Stimulated activated CD4-positive, alpha-beta T cell treated with anti-CD3 and anti-CD28 coated beads, Interleukin-1b, Interleukin-23, amount 100 ng/mL, for 4 hours (primary cell): ENCODE results near the gene SIK3.
"Not testable (repeated sequence)": the region's sequence is repeated elsewhere in the genome, so short reads cannot be mapped to it uniquely, and the experiment has no call there.

Experiments
- DNase-seq, 2 donors: peaks; one replicate each; pipeline ENCODE4 v3.0.0-alpha.2; 2020; ENCODE audit warnings: low read depth in 2 of 2

SIK3 gene

DNA sequence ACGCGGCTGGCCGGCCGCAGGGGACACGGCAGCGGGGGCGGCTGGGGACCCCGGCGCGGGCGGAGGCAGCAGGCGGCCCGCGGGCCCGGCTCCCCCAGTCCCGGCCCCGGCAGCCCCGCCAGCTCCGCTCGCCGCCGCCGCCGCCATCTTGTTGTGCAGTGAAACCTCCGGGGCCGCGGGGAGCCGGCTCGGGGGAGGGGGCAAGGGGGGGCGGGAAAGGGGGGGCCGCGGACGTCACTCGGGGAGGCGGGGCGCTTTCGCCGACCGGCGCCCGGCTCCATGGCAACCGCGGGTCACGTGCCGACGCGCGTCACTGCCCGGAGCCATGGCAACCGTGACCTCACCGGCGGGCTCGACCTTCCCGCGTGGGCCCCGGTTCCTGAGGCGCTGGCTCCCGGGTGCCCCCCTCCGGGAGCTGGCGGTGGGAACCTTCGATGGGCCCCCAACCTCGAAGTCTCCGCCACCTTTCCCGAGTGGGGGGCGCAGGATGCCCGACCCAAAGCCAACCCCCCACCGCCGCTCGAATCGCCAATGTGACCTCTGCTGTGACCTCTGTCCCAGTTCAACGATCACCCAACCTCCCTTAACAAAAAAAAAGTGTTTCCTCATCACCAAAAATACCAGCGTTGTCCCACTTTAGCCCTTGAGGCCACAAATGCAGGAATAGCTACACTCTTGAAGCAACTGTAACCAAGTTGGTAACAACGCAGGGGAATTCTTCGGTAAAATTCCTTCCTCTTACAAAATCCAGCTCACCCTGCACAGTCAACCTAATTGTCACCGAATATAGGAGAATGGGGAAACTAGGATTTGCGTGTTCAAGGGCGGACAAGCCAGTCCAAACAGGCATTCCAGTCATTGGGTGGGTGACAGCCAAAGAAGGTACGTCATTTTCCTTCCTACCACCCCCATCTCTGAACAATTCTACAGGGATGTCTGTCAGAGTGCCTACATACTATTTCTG is at the start of gene SIK3:
Gene SIK3 (minus strand): TSS at position 160 of the 964 bp plus-strand sequence. CDS start 13 bp downstream, at position 147.
- peak; percentile 91 to 94 for DNase-seq

DNA sequence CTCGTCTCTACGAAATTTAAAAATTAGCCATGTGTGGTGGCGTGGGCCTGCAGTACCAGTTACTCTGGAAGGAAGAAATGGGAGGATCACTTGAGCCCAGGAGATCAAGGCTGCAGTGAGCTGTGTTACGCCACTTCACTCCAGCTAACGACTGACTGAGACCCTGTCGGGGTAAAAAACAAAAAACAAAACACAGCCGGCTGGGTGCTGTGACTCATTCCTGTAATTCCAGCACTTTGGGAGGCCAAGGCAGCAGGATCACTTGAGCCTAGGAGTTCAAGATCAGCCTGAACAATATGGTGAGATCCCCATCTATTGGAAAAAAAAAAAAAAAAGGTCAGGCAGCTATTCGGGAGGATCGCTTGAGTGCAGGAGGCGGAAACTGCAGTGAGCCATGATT is 48.3 kb upstream of the SIK3 start:
- DNase-seq: no peak

DNA sequence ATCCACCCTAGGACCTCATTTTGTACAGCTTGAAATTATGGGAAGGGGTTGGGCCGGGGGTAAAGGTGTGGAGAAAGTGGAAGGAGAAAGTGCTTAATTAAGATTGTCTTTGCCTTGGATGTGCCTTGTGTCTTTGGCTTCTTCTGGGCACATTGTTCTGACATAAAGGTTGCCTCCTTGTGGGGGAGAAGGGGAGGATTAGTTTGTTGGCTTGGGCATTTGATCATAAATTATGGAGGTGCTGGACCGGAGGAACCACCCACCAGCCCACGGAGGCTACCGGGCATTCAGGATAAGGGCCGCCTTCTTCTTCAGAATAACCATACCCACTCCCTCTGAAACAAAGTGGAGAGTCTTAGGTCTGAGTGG is 47.1 kb upstream of the SIK3 start:
- DNase-seq: no peak

DNA sequence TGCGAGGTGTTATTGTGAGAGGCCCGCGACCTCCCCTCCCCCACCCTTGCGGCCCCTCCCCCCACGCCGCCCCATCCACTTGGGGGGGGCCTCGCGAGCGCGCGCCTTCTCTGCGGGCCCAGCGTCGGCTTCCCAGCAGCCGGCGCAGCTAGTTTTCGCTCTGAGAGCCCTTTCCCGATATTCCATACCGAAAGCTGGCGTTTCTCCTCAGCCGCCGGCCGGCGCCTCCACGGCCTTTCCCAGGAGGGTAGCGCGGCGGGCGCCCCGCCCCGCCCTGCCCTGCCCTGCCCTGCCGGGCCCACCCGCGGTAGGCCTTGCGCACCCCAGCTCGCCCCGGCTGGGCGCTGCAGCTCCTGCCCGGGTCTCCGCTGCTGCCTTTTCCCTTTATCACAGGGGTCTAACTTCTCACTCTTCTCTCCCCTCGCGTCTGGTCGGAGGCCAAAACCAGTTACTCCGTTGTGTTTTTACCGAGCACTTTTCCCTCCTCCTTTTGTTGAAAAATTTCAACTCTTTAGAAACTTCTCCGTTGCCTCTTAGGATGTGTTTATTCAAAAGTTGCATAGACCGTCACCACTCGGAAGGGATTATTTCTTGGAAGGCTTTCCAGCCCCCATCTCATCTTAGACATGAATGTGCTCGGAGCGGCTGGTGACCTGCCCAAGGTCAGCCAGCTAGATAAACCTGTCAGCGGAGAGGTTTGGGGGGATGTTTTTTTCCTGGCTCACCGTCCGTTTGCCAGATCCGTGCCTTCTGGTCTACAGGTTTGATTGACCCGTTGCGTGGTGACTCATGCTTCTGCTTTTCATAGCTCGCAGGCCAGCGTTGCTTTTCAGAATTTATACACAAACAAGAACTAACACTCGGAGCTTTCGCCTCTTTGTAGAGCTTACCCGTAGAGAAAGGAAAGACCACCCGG is 46.5 kb upstream of the SIK3 start:
- DNase-seq: peak in 1 of 2 donors; percentile 42

DNA sequence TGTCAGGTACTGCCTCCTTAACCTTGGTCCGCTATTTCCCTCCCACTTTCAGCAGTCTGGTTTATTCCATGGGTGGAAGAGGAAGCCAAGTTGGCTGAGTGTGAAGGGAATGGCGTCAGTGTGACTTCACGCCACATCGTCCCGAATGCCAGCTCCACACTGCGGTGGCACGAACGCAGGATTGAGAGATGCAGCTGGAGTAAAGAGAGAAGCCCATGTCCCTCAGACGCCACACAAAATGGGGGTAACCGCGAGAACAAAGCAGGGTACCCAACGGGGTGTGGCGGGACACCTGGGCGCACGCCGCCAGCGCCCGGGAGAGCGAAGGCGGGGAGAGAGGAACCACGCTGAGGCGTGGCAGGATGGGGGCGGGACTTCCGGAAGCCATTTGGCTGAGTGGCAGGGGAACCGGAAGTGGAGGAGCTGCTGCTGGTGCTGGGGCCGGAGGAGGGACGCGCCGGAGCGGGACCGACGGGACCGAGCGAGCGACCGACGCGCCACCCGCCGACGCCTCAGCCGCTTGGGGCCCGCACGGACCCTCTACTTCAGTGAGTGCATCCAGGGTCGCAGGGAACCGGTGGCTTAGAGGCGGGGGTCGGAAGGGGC is 45.7 kb upstream of the SIK3 start, which contains the start of gene PAFAH1B2:
Gene PAFAH1B2 (plus strand): TSS at position 417 of the 606 bp plus-strand sequence. CDS start 8,161 bp downstream, outside the sequence.
- DNase-seq: peak; percentile 92 to 95

DNA sequence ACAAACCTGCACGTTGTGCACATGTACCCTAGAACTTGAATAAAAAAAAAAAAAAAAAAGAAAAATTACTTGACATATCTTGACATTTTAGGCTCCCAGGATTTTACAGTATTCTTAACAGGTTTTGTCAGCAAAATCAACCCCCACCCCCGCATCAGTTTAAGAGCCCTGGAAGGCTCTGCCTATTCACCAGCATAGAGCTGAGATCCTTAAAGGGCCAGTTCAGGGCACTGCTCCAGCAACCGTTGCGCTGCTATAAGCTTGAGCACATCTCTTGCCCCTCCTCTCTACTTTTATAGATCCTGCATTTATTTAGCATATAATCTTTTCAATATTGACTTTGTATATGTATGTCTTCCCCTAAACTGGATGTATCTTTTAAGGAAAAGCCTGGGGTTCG is 45.2 kb upstream of the SIK3 start:
- DNase-seq: peak; percentile 11 to 19

DNA sequence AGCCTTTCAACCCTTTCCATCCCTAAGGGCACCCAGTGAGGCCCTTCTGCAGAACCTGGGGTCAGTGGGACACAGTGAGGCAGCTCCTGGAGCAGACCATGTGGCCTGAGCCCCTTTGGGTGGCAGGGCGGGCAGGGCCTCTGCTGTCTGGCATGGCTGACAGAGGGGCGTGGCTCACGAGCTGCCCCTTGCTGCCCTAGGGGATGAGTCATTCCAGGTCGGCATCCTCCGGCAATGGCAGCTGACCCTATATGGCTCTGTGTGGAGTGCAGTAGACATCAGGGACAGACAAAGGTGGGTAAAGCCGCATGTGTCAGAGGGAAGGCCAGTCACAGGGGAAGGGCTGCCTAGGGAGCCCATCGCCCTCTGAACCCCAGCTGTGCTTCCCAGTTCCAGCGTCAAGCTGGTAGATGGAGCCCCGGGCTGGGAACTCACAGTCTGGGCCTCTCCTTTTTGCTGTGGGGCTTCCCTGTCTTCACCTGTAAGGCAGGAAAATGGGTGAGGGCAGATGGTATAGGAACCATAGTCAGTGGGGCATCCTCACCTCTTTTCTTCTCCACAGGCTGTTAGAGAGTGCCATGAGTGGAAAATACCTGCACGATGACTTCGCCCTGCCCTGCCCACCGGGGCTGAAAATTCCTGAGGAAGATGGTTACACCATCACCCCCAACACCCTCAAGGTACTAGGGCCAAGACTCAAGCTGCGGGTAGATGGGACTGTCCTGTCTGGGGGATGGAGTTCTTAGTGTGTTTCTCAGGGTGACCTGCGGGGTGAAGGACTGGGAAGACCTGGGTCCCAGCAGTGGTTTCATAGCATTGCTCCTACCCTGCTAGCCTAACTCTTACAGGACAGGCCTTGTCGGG is 39.2 kb upstream of the SIK3 start:
- not testable (repeated sequence) for DNase-seq

DNA sequence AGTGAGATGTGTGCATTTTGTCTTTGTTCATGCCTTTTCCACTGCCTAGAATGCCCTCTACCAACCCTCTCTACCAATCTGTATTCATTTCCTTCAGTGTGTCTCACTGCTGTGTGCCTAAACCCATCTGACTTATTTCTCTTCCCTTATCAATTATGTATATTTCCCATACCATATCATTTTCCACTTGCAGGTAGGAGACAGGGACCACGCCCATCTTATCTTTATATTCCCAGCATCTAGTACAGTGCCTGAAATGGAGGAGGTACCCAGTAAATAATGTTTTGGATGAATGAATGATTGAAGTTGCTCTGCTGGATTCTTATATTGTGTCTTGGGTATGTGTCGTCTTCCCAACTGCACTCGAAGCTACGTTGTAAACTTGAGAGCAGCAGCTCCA is 36.8 kb upstream of the SIK3 start:
- DNase-seq: not testable (repeated sequence)

DNA sequence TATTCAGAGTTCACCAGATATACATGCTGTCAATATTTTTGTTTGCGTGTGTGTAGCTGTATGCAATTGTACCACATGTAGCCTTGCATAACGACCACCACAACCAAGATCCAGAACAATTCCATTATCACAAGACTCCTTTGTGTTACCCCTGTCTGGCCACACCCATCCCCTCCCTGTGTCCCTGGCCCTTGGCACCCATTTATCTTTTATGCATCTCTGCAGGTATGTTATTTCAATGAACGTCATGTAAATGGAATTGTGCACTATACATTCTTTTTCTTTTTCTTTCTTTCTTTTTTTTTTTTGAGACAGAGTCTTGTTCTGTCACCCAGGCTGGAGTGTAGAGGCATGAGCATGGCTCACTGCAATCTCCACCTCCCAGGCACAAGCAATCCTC is 36.2 kb upstream of the SIK3 start:
- no peak for DNase-seq

DNA sequence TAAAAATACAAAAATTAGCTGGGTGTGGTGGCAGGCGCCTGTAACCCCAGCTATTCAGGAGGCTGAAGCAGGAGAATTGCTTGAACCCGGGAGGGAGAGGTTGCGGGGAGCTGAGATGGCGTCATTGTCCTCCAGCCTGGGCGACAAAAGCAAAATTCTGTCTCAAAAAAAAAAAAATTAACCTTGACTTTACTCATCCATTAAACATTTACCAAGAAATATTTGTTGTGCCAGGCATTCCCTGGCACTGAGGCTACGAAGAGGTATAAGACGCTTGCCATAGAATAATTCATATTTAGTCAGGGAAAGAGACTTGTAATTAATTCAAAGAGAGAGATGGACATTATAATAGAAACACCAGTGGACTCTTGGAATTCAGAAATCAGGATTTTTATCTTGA is 32.7 kb upstream of the SIK3 start:
- no peak for DNase-seq

DNA sequence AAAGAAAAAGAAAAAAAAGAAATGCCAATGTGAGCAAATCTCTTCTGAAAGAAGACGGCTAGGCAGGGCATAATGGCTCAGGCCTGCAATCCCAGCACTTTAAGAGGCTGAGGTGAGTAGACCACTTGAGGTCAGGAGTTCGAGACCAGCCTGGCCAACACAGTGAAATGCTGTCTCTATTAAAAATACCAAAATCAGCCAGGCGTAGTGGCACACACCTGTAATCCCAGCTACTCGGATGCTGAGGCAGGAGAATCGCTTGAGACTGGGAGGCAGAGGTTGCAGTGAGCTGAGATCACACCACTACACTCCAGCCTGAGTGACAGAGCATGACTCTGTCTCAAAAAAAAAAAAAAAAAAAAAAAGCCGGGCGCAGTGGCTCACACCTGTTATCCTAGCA is 32.2 kb upstream of the SIK3 start:
- DNase-seq: not testable (repeated sequence)

DNA sequence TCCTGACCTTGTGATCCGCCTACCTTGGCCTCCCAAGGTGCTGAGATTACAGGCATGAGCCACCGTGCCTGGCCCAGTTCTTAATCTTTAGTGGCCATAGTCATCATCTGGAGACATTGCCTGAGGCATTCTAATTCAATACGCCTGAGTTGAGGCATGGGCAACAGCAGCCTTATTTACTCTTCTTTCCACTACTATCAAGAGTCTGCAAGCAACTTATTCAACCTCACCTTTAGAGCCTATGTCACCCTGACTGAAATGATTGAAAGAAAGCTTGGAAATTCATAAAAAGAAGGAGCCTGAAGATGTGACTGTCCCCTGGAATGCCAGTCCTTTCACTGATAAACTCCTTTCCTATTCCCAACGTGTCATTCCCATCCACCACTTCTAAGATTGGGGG is 30.1 kb upstream of the SIK3 start:
- no peak for DNase-seq

DNA sequence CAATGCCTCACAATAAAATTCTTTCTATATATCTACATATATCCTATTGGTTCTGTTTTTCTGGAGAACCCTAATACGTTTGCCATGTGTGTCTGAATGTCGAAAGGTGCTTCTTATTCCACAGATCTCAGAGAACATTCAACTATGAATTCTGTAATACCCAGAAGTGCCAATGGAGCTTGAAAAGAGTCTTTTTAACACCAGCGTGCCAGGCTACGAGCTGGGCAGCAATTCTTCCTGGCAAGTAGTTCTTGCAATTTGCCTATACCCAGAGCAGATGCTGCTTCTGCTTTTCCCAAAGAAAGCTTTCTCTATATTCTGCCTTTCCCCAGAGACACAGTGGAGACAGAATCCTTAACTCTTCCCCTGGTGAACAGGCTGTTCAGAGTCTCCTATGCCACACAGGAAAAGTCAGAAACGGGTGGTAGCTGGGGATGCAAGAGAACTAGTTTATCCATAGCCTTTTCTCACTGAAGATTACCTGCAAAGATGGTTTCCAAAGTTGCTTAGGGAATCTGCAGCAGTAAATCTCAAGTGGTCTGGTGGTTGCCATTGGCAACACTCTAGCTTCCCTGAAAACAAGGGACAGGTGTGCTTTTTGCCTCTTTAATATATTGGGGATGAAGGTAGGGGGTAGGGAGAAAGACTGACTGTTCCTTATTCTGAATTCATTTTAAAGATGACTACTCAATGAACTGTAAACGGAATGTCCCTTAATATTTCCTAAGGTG is 29.1 kb upstream of the SIK3 start:
- DNase-seq: no peak

DNA sequence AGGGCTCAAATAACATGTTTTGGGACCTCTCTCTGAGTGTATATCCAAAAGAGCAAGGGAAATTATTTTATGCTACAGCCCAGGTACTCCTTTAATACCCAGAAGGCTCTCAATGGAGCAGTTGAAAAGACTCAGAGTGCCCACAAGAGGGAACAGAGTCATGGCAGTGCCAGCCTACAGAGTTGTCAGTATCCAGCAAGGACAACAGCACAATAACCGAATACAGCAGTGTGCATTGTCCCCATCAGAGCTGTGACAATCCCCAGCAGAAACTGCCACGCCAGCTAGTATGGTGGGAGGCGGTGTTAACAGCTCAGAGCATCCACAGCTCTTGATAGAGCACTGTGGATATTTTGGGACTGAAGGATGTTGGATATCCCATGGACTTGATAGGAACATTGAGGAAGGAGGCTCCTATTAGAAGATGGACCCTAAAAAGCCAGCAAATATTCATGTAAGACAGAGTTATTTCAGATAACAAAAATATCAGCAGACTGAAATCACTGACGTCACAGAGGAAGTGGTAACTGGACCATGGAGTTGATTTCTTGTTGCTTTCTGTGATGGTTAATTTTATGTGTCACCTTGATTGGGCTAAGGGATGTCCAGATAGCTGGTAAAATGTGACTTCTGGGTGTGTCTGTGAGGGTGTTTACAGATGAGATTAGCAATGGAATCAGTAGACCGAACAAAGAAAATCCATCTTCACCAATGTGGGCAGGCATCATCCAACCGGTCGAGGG is 28.2 kb upstream of the SIK3 start:
- DNase-seq: no peak

DNA sequence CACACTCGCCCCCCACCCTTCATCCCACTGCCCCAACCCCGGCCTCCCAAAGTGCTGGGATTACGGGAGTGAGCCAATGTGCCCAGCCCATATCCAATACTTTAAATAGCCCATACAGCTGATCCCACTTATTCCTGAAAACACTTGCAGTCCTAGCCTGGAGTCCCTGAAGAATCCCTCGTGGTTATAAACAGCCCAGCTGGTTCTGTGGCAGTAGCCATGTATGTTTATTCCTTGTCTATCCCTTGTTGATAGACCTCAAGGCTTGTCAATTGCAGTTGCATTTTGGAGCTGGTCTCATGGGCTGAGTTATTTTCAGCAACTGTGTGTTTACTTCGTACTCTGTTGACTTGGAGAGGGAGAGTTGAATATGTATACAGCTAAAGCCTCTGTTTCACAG is 24.3 kb upstream of the SIK3 start:
- DNase-seq: no peak

DNA sequence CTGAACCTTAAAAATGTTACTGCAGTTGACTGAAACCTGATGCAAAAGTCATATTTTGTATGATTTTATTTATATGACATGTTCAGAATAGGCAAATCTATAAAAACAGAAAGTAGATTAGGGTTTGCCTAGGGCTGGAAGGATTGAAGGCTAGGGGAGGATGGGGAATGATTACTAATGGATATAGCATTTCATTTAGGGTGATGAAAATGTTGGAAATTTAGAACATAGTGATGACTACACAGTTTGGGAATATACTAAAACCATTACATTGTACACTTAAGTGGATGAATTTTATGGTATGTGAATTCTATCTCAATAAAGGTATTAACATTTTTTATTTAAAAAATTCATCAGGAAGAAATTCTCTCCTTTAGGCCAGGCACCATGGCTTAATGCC is 22.9 kb upstream of the SIK3 start:
- DNase-seq: no peak

DNA sequence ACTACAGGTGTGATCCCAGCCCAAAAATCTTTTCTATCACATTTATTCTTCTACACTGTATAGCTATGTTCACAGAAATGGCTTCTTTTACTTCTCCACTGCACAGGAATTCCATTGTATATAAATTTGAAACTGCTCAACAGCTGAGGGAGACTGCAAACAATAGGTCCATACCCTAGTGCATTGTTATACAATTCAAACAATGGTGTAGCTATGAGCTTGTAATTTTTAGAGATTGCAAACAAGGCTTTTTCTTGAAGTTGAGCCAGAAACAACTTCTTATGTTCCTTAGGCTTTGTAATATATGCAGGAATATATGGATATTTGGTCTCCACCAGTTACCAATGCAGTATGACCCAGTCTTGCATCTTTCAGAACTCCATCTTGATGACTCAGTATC is 19.5 kb upstream of the SIK3 start:
- no peak for DNase-seq

DNA sequence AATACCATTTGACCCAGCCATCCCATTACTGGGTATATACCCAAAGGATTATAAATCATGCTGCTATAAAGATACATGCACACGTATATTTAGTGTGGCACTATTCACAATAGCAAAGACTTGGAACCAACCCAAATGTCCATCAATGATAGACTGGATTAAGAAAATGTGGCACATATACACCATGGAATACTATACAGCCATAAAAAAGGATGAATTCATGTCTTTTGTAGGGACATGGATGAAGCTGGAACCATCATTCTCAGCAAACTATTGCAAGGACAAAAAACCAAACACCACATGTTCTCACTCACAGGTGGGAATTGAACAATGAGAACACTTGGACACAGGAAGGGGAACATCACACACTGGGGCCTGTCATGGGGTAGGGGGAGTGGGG is 14.7 kb upstream of the SIK3 start:
- not testable (repeated sequence) for DNase-seq

DNA sequence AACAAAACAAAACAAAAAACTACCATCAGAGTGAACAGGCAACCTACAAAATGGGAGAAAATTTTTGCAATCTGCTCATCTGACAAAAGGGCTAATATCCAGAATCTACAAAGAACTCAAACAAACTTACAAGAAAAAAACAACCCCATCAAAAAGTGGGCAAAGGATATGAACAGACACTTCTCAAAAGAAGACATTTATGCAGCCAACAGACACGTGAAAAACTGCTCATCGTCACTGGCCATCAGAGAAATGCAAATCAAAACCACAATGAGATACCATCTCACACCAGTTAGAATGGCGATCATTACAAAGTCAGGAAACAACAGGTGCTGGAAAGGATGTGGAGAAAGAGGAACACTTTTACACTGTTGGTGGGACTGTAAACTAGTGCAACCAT is 14.3 kb upstream of the SIK3 start:
- not testable (repeated sequence) for DNase-seq
